HG02763 (cell line): ENCODE measurements around the gene ACTG2.
"Not testable (repeated sequence)": the region's sequence is repeated elsewhere in the genome, so short reads cannot be mapped to it uniquely, and the experiment has no call there.

Experiments used
- ATAC-seq: cut with Tn5 transposase; IDR thresholded peaks from one replicate; pipeline ENCODE4 v1.9.1; 2021; ENCODE audit warnings: mild to moderate bottlenecking, moderate library complexity; ENCODE audit not compliant: unreplicated experiment

The ACTG2 gene

DNA sequence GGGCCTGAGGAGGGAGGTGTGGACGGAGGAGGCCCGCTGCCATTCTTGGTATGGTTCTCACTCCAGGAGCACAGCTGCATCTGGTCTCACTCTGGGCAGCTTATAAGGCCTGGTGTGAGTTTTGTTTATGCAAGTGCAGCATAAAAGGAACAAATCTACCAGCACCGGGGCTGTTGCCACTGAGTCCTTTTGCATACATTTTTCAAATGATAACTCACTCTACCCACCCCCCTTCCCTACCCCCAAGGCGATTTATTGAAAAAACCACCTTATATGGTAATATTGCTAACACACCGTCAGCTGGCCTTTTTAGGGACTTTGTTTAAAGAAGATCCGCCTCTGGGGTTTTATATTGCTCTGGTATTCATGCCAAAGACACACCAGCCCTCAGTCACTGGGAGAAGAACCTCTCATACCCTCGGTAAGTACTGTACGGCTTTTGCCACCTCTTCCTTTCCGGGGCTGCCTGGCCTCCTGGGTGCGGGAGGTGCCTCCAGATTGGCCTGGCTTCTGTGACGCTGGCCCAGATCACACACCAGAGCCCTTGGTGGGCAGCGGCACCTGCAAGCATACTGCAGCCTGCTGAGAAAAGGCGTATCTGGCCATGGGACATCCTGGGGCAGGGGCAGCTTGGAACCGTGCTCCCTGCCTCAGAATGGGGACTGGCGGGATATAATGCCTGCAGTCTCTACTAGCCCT is at the start of gene ACTG2:
TSS of gene ACTG2 (plus strand) at position 378 of the 699 bp plus-strand sequence. CDS start 8,304 bp downstream, outside the sequence.
- no peak for ATAC-seq

DNA sequence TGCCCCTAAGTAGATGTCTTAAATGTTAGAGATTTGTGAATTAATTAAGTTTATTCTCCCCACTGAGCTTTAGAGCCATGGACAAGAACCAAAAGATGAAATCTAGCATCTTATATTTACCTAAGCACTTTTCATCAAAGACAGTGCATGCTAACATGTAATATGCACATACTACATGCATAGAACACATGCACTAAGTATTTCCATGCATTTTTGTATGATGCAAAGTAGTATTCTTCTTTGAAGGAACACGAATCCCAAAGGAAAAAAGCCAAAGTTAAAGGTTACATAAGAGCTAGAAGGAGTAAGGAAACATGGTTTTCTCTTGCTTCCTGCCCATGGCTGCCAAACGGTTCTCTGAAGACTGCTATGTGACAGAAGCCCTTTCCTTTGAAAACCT is 48.7 kb upstream of the ACTG2 start:
- no peak for ATAC-seq

DNA sequence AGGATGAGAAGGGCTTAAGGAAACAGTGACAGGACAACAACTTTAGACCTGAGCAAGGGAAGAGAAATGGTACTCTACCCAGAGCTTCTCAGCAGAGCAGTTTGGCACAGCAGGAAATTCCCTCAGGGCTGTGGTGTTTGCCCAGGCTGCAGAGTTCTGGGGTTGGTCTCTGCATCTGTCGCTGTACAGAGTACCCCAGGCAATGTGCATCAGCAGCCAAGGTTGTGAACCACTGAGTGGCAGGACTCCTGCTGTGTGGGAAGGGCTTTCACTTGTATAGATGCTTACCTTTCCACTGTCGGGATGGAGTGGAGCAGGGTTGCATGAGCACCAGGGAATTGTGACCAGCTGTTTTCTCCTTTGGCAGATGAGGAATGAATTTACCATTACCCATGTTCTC is 42.8 kb upstream of the ACTG2 start:
- ATAC-seq: no peak

DNA sequence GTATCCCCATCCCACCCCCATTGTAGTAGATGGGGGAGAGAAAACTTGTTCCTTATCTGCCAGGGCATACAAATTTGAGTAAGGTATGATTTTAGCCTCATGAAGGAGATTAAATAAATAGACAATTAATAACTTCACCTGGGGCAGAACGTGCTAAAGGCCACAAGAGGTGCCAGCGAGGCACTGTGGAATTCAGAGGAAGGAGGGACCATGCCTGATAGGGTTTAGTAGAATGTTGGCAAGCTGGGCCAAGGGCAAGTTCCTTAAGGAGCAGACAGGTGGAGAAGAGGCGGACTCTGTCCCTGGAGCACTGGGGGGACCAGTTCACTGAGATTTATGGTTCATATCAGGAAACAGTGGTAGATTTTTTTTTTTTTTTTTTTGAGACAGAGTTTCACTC is 41.5 kb upstream of the ACTG2 start:
- no peak for ATAC-seq

DNA sequence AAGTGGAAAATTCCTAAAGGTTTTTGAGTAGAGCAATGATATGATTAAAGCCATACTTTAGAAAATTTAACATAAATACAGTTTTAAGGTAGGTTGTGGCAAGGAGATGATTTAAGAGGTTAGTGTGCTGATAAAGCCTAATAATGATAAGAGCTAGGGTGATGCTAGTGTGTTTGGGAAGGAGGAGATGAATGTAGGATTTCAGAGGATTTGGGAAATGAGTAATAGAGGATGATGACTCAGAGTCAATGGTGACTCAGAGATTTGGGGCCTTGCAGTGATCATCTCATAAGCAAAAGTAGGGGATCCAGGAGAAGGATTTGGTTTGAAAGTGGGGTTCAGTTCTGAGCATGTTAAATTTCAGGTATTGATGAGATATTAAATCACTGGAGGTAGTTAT is 40.8 kb upstream of the ACTG2 start:
- no peak for ATAC-seq

DNA sequence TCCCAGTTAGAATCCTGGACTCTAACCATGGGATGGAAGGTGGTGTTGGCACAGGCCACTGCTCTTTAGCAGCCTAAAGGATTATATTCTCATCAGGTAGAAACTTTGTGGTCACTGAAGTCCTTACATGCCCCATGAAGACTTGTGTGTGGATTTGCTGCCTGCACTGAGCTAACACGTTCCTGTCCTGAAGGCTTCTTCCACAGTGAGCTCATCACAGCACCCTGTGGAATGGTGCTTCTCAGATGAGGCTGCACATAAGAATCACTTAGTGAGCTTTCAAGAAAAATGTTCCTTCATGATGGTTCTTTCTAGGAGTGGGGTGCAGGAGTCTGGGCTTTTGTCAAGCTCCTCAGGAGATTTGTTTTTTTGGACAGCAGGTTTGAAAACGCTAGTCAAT is 37.3 kb upstream of the ACTG2 start:
- ATAC-seq: no peak

DNA sequence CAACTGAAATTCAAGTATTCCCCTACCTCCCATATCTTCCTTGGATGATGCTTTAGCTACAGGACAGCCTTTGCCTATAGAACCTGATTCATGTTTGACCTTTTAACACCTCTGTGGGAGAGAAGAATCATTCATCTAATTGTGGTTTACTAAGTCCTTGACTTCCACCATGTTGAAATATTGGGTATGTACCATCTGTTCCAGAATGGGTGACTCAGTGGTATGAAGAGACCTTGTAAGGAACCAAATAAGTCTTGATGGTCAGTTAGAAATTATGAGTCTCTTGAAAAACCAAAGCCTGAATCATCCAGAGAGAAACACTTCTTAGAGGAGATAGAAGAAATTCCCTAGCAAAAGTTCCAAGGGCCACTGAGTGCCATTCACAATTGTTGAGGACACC is 36.6 kb upstream of the ACTG2 start:
- no peak for ATAC-seq

DNA sequence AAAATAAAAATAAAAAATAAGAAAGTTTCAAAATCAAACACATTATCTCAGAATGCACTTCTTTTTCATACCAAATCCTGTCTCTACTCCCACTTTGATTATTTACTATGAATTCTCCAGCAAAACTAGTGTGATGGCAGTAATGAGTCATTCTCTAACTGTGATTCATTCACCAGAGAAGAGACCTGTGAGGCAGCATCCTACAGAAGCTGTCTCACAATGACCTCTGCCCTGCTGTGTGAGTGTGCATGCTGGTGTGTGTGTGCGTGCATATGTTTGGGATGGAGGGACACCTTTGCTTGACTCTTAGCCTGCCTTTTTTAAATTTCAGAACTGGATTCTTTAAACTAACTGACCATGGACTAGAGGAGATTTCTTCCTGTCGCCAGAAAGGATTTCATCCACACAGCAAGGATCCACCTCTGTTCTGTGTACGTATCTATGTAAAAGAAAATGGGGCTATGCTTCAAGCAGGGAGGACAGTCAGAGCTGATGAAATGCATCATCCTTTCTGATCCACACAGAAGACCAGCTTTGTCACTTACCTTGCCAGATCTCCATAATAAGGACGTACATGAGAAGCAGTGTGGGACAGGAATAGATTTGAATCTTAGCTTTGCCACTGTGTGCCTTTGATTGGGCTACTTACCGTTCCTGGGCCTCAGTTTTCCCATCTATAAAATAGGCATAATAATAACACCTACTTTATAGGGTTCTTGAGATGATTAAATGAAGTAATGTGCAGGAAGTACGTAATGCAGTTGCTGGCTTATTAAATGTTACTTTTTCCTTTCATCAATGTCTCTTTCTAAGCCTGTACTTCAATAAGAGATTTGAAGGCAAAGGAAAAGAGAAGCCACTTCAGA is 32.9 kb upstream of the ACTG2 start:
- ATAC-seq: no peak

DNA sequence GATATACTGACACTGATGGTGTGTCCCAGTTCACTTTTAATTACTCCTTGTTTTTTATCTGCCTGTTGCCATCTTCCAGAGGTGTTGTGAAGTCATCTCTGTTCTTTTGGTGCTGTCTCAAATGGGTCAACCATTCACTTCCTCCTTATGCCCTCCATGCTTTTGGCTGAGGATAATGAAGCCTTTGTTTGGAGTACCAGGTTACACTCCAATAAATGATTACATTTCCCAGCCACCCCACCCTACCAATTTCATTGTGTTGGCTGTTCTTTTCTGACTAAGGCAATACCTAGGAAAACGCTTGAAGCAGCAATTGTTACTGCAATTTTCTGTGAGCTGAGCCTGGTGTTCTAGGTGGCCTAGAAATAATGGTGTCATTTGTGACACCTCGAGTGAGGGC is 29.8 kb upstream of the ACTG2 start:
- no peak for ATAC-seq

DNA sequence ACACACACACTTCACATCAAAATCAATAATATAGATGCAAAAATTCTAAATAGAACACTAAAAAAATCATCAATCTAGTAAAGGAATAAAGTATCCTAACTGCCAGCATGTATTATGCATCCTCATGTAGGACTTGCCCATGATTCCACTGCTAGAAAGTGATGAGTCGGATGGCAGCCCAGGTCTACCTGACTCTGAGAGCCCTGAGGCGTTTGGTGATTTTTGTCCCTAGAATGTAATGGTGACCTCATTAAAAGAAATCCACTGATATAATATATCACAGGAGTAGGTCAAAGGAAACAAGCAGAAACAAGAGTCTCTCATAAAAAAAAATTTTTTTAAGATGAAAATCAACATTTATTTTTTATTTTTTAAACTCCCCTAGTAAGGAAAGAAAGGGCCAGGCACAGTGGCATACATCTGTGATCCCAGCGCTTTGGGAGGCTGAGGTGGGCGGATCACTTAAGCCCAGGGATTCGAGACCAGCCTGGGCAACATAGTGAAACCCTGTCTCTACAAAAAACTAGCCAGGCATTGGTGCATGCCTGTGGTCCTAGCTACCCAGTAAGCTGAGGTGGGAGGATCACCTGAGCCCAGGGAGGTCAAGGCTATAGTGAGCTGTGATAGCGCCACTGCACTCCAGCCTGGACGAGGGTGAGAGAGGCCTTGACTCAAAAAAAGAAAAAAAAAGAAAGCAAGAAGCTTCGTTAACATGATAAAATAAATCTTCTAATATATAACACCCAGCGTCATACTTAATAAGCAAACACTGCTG is 24.4 kb upstream of the ACTG2 start:
- no peak for ATAC-seq

DNA sequence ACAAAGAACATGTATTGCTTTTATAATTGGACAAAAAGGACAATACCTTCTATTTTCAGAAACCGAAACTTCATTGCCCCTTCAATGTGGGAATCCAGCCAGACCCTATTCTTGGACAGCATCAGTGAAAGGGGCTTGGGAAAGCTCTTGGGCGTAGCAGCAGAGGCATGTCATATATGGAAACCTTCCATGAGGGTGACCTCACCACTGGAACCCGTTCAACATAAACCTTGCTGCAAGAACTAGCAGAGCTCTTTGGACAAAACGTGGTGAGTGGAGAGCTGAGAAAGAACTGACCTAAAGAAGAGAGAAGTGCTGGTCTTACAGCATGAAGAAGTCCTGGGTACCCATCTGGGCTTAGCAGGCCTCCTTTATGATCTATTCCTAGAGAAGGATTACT is 22.7 kb upstream of the ACTG2 start:
- ATAC-seq: no peak

DNA sequence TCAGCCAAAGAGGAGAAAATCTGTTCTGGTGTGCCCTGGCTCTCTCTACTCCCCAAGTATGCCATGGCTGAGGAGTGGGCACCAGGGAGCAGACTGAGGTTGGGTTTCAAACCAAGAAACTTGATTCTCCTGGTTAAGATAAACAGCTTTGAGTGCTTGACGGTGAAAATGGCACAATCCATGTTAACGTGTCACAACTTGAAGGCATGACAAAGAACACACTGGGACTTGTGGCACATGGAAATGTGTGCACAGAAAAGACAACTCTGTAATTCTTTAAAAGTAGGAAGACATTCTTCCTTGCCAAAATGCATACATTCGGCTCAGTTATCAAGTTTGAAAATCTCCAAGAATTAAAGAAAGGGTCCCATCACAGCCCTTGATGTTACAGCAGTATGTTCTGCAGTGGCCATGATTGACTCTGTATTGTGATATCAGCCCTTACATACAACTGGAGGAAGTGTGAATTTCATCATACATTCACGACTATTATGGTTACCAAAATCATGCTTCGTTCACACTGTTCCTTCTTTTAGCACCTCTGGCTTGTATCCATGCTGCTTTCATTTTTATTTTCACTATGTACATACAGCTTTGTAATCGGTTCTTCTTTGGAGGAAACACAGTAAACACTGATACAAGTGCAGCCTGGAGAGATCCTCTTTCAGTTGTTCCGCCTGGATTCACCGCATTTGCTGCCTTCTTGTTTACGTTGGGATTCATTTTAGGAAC is 15.6 kb upstream of the ACTG2 start:
- ATAC-seq: no peak

DNA sequence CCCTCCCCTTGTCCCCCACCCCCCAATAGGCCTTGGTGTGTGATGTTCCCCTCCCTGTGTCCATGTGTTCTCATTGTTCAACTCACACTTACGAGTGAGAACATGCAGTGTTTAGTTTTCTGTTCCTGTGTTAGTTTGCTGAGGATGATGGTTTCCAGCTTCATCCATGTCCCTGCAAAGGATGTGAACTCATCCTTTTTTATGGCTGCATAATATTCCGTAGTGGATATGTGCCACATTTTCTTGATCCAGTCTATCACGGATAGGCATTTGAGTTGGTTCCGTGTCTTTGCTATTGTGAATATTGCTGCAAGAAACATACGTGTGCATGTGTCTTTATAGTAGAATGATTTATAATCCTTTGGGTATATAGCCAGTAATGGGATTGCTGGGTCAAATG is 14.8 kb upstream of the ACTG2 start:
- not testable (repeated sequence) for ATAC-seq

DNA sequence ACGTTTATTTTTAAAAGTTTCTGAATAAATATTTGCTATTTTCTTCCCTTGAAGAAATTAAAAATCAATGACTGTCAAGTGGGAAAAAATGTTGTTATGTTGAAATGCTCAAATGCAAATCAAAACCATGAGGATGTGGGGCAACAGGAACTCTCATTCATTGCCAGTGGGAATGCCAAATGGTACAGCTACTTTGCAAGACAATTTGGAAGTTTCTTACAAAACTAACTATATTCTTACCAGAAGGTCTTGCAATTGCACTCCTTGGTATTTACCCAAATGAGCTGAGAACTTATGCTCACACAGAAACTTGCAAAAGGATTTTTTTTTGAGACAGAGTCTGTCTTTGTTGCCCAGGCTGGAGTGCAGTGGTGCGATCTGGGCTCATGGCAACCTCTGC is 7.4 kb upstream of the ACTG2 start:
- no peak for ATAC-seq

DNA sequence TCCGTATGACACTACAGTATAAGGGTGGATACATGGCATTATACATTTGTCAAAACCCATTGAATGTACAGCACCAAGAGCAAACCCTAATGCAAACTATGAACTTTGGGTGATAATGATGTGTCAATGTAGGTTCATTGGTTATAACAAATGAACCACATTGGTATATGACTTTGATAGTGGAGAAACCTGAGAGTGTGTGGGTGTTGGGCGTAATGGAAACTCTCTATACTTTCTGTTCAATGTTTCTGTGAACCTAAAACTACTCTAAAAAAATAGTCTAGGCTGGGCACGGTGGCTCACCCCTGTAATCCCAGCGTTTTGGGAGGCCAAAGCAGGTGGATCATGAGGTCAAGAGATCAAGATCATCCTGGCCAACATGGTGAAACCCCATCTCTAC is 6.5 kb upstream of the ACTG2 start:
- no peak for ATAC-seq

DNA sequence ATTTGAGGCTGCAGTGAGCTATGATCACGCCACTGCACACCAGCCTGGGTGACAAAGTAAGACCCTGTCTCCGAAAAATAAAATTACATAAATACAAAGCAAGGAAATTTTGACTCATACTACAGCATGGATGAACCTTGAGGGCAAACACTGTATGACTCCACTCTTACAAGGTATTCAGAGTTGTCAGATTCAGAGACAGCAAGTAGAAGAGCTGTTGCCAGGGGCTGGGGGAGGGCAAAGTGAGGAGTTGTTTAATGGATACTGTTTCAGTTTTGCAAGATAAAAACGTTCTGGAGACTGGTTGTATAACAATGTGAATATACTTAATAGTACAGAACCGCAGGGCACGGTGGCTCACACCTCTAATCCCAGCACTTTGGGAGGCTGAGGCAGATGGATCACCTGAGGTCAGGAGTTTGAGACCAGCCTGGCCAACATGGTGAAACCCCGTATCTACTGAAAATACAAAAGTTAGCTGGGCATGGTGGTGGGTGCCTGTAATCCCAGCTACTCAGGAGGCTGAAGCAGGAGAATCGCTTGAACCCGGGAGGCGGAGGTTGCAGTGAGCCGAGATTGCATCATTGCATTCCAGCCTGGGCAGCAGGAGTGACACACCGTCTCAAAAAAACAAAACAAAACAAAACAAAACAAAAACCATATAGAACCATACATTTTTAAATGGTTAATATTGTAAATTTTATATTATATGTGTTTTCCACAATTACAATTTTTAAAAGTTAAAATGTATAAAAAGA is 5.0 kb upstream of the ACTG2 start:
- not testable (repeated sequence) for ATAC-seq

DNA sequence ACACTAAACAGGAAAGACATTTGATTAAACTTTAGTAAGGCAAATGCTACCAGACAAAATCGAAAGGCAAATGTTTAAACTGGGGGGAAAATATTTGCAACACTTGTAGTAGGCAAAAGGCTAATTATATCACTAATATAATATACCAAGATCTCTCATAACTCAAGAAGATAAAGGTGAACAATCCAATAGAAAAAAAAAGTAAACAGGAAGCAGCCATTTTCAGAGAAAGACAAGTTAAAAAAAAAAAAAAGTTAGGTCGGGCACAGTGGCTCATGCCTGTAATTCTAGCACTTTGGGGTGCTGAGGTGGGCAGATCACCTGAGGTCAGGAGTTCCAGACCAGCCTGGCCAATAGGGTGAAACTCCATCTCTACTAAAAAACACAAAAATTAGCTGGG is 4.4 kb upstream of the ACTG2 start:
- no peak for ATAC-seq

DNA sequence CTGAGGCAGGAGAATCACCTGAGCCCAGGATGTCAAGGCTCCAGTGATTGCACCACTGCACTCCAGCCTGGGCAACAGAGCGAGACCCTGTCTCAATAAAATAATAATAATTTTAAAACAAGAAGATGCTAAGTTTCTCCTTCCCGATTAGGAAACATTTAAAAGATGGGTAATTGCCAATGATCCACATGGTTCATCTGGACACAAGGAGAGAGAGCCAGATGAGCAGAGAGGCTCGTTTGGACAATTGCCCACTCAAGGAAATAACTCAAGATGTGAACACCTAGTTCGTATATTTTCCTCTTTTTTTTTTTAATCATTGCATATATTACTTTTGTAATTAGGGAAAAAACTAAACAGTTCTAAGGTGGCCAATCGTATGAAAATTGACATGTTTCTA is 3.6 kb upstream of the ACTG2 start:
- ATAC-seq: no peak

DNA sequence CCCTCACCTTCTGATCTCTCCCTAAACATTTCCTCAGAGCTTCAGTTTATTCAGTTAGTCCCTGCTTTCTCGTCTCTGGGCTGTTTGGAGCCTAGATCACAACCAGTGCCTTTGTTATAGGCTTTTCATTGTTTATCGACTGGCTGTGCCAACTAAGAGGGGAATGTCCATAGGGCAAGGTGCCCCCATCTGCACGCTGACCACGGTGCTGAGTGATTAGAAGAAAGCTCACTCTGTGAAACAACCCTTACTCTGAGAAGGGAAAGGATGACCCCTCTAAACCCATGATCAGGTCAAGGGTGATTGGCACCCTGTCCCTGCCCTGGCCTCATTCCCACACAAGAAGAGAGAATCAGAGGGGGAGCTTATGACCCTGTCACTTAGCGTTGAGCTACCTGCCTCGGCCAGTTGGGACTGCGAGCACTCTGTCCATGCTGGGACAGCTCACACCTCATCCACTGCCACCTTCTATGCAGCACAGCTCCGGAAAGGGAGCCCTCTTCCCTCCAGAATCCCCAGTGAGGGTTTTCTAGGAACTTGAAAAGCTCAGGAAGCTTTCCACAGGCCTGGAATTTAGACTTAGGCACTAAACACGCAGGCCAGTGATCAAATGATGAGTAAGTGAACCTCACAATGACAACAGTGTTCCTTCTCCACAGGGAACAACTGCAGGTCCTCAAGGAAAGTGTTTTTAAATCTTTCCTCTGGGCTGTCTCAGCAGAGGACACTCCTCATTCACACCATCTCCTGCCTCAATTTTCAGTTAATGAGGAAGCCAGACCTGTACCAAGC is 2.3 kb upstream of the ACTG2 start:
- no peak for ATAC-seq
